ENCODE measurements around the gene PLA2G4B.

DNA sequence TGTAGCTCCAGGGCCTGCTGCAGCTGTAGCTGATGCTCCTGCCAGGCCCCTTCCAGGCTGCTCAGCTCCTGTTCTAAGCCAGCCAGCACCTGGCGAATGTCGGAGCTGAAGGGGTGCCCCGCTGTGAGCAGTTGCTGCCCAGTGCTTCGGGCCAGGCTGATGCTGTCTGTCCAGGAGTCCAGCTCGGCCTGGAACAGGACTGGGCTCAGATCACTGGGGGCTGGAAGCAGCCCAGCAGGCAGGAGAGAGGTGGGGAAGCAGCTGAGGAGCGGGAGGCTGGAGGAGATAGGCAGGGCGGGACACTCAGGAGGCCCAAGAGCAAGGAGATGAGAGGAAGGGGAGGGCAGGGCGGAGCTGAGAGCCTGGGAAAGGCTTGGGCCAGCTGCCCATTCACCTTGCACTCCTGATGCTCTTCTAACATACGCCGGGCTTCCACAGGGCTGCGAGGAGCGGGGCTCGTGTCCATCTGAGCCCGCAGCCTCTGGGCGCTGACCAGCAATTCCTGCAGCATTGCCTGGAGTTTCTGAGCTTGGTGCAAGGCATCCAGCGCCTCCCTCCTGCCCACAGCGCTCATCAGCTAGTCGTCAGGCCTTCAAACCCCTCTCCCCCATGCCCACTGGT is 23.2 kb downstream of the PLA2G4B start:
- no peak for TF ChIP-seq POLR2A (IDR thresholded peaks at IDR 0.05)
- TF ChIP-seq, protein P1, sequence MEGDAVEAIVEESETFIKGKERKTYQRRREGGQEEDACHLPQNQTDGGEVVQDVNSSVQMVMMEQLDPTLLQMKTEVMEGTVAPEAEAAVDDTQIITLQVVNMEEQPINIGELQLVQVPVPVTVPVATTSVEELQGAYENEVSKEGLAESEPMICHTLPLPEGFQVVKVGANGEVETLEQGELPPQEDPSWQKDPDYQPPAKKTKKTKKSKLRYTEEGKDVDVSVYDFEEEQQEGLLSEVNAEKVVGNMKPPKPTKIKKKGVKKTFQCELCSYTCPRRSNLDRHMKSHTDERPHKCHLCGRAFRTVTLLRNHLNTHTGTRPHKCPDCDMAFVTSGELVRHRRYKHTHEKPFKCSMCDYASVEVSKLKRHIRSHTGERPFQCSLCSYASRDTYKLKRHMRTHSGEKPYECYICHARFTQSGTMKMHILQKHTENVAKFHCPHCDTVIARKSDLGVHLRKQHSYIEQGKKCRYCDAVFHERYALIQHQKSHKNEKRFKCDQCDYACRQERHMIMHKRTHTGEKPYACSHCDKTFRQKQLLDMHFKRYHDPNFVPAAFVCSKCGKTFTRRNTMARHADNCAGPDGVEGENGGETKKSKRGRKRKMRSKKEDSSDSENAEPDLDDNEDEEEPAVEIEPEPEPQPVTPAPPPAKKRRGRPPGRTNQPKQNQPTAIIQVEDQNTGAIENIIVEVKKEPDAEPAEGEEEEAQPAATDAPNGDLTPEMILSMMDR (IDR thresholded peaks at IDR 0.05): no peak

Data from testis (tissue), 2 donors.